Stomach smooth muscle (tissue), 2 donors: ENCODE data around the gene LMOD1.
A peak's percentile ranks its signal among the peaks of the same experiment; 100 is the strongest.

Experiments used
- H3K27ac ChIP-seq: one replicate; pipeline ENCODE4 v1.7.0; 2013; ENCODE audit warnings: mild to moderate bottlenecking, low read length, inconsistent platforms
- H3K27me3 ChIP-seq, 2 donors: one replicate each; pipeline ENCODE4 v1.7.0; 2013; ENCODE audit warnings: low read length in 2 of 2; ENCODE audit not compliant: insufficient read depth in 2 of 2, control insufficient read depth in 1 of 2
- H3K36me3 ChIP-seq, 2 donors: one replicate each; pipeline ENCODE4 v1.7.0; 2013; ENCODE audit warnings: low read length in 2 of 2; ENCODE audit not compliant: control insufficient read depth in 2 of 2, insufficient read depth in 2 of 2
- H3K4me1 ChIP-seq: one replicate; pipeline ENCODE4 v1.7.0; 2013; ENCODE audit warnings: low read length; ENCODE audit not compliant: control insufficient read depth, insufficient read depth
- H3K4me3 ChIP-seq, 2 donors: one replicate each; pipeline ENCODE4 v1.7.0; 2013; ENCODE audit warnings: low read length in 2 of 2
- H3K9ac ChIP-seq, 2 donors: one replicate each; pipeline ENCODE4 v1.7.0; 2013; ENCODE audit warnings: low read length in 2 of 2, mild to moderate bottlenecking in 1 of 2
- H3K9me3 ChIP-seq, 2 donors: one replicate each; pipeline ENCODE4 v1.7.0; 2013; ENCODE audit warnings: low read length in 2 of 2; ENCODE audit not compliant: control insufficient read depth in 2 of 2
- donor health status: healthy.
- donor health status: Pancreatic carcinoma.

The LMOD1 gene

DNA sequence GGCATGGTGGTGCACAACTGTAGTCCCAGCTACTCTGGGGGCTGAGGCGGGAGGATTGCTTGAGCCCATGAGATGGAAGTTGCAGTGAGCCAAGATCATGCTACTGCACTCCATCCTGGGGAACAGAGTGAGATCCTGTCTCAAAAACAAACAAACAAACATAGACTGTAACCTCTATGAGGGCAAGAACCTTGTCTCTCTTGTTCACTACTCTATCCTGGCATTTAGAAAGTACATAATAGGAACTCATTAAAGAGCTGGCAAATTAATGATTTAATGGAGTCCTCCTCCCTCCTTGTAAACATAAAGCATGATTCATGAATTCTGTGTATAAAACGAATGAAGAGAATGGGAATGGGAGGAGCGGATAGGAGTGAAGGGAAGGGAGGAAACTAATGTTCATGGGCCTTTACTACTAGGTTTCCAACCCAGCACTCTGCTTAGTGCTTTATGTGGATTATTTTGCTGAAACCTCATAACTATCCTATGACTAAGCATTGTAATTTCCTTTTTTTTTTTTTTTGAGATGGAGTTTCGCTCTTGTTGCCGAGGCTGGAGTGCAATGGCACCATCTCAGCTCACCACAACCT is 8.6 kb downstream of the LMOD1 start:
- Histone ChIP-seq H3K9me3 (no peaks in the 10 kb centered on the region), H3K36me3 (peaks cover 22 to 23% of the 10 kb centered on the region in 2 donors), H3K4me3 (peak overlapping the region in 1 of 2 donors; percentile 3), H3K27me3 (no peaks in the 10 kb centered on the region), H3K4me1 (peaks cover 44% of the 10 kb centered on the region), H3K9ac (peak overlapping the region in 1 of 2 donors; percentile 39), H3K27ac (peak overlapping the region; percentile 76)

DNA sequence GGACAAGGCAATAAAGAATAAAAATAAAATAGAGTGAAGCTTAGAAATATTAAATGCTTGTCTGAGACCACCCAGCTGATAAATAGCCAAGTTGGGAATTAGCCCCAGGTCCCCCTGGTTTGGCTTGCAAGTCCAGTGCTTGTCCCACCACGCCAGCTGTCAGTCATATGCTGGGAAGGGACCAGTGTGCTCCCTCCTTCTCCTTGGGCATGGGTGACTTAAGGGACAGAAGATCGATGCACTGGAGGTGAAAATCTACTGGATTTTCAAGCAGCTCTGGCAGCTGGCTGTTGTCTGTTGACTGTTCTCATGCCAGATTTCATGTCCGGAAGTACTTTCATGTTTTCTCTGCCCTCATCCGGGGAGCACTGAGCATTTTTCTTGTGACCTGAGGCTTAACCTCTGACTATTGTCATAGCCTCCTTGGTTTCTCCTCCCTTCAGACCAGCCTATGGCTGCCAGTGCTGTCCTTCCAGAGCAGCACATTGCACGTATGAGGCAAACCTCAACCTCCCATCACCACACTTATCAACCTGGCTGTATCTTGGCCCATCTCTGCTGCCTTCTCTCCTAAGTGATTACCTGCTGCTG is 12.4 kb downstream of the LMOD1 start:
- peaks cover 45% of the 10 kb centered on the region for H3K4me1 ChIP-seq
- no peaks in the 10 kb centered on the region for H3K9me3 ChIP-seq
- H3K9ac ChIP-seq, result peak overlapping the region in 1 of 2 donors; percentile 39
- no peaks in the 10 kb centered on the region for H3K27me3 ChIP-seq
- no peak overlapping the region for H3K27ac ChIP-seq
- peak overlapping the region in 1 of 2 donors; percentile 44 for H3K4me3 ChIP-seq
- H3K36me3 ChIP-seq, result peaks cover 38 to 40% of the 10 kb centered on the region in 2 donors

DNA sequence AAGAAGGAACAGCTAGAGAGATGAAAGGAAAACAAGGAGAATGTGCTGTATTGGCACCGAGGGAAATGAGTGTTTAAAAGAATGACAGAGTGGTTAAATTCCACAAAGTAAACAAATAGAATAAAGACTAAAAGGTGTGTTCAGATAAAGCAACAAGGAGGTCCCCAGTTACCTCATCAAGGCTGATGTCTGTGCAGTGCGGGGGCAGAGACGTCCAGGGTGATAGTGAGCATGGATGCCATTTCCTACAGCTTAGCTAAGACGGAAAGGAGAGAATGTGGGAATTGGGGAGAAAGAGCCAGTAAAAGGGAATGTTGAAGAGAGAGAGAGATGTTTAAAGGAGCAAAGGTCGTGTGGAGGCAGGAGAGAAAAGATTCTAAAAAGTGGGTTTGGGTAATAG is 15.5 kb downstream of the LMOD1 start:
- peaks cover 54% of the 10 kb centered on the region for H3K4me1 ChIP-seq
- H3K9me3 ChIP-seq, result no peaks in the 10 kb centered on the region
- H3K27me3 ChIP-seq, result no peaks in the 10 kb centered on the region
- no peak overlapping the region for H3K9ac ChIP-seq
- peak overlapping the region in 1 of 2 donors; percentile 8 for H3K4me3 ChIP-seq
- peaks cover 32 to 42% of the 10 kb centered on the region in 2 donors for H3K36me3 ChIP-seq
- H3K27ac ChIP-seq, result peak overlapping the region; percentile 69

DNA sequence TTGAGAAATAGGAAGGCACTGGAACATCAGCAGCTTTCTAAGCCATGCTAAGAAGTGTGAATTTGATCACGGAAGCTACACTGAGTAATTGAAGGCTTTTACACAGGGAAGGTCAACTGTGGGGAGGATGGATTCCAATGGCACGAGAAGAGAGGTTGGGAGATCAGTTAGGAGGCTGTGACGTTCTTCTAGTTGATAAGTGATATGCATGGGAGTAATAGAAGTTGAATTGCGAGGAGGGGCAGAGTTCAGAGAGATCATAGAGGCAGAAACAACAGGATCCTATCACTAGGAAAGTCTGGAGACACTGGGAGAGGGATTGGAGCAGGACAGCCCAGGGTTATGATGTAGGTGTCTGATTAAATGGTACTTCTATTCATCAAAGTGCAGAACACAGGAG is 16.2 kb downstream of the LMOD1 start:
- H3K9ac ChIP-seq, result no peak overlapping the region
- peak overlapping the region; percentile 69 for H3K27ac ChIP-seq
- H3K4me3 ChIP-seq, result no peak overlapping the region
- no peaks in the 10 kb centered on the region for H3K27me3 ChIP-seq
- peaks cover 32 to 44% of the 10 kb centered on the region in 2 donors for H3K36me3 ChIP-seq
- peaks cover 57% of the 10 kb centered on the region for H3K4me1 ChIP-seq
- no peaks in the 10 kb centered on the region for H3K9me3 ChIP-seq

DNA sequence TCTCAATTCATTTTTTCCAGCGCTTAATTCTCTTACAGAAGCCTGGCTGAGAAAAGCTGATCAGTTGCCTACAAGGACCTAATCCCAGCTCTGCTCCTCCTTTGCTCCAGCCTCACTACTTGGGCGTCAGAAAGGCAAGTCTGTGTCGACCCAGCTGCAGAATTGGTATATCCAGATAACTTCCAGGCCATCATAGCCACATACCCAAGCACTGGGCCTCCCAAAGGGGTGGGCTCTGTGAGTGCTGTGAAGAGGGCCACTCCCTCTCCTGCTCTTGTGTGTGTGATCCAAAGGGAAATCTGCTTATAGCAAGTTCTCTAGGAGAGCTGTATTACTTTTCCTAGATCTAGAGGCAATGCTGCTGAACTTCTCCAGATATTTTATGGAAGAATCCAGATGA is 18.1 kb downstream of the LMOD1 start:
- peak overlapping the region; percentile 41 for H3K27ac ChIP-seq

DNA sequence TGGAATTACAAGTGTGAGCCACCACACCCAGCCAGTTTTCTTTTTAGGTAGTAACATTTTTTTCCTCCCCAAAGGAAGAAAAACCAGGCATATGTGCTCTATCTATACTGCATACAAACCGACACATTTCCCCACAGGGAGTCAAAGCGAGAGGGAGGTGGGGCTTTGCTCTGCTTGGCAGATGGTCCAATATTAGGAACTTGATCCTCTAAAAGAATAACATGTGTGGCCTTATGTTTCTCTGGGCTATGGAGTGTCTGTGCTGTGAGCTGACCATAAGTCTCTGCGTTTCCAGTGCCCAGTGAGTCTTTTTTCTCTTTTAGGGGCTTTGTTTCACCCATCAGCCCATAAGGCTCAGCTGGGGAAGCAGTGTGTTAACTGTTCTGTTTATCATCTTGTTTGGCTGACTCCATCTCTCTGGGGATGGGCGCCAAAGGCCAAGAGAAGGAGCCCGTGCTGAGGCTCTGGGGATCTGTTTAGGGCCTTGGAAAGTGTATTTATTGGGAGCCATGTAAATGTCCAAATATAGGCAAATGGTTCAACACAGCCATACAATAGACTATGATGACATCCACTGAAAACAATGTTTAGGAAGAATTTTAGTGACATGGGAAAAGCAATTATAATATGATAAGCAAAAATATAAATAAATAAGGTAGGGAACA is 20.2 kb downstream of the LMOD1 start:
- Histone ChIP-seq H3K36me3 (peaks cover 27 to 32% of the 10 kb centered on the region in 2 donors), H3K4me3 (peak overlapping the region in 1 of 2 donors; percentile 8), H3K9ac (peak overlapping the region in 1 of 2 donors; percentile 5), H3K4me1 (peaks cover 59% of the 10 kb centered on the region), H3K27ac (peak overlapping the region; percentile 76), H3K27me3 (no peaks in the 10 kb centered on the region), H3K9me3 (no peaks in the 10 kb centered on the region)

More for the DNA sequence above, 18.1 kb downstream of the LMOD1 start:
- H3K36me3 ChIP-seq, result peaks cover 29 to 43% of the 10 kb centered on the region in 2 donors
- peaks cover 56% of the 10 kb centered on the region for H3K4me1 ChIP-seq
- no peak overlapping the region for H3K9ac ChIP-seq
- H3K9me3 ChIP-seq, result no peaks in the 10 kb centered on the region
- H3K4me3 ChIP-seq, result no peak overlapping the region
- H3K27me3 ChIP-seq, result no peaks in the 10 kb centered on the region

DNA sequence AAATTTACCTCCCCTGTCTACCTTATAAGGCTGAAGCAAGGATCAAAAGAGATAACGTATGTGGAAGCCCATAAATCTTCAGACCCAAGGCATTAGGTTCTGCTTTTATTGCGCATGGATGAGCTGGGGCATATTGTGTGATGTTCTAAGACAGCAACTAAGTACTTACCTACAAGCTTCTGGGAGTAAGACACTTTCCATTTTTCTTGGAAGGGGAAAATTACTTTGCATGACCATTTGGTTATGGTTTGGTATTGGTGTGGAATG is 21.1 kb downstream of the LMOD1 start:
- H3K4me3 ChIP-seq, result no peak overlapping the region
- peak overlapping the region; percentile 41 for H3K27ac ChIP-seq
- H3K4me1 ChIP-seq, result peaks cover 57% of the 10 kb centered on the region
- peaks cover 19 to 28% of the 10 kb centered on the region in 2 donors for H3K36me3 ChIP-seq
- H3K9me3 ChIP-seq, result no peaks in the 10 kb centered on the region
- H3K27me3 ChIP-seq, result no peaks in the 10 kb centered on the region
- H3K9ac ChIP-seq, result no peak overlapping the region

DNA sequence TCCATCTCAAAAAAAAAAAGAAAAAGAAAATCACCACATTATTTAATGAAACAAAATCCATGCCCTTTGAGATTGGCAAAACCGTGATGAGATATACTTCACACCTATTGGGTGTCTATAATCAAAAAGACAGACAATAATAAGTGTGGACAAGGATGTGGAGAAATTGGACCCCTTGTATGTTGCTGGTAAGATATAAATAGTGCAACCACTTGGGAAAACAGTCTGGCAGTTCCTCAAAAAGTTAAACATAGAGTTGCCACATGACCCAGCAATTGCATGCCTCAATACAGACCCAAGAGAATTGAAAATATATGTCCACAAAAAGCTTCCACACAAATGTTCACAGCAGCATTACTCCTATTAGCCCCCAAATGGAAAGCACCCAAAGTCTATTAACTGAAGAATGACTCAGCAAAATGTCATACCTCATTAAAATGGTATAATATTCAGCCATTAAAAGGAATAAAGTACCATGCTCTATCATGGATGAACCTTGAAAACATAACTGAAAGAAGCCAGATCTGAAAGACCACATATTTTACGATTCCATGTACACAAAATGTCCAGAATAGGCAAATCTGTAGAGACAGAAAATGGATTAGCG is 24.3 kb downstream of the LMOD1 start:
- H3K27me3 ChIP-seq, result no peaks in the 10 kb centered on the region

DNA sequence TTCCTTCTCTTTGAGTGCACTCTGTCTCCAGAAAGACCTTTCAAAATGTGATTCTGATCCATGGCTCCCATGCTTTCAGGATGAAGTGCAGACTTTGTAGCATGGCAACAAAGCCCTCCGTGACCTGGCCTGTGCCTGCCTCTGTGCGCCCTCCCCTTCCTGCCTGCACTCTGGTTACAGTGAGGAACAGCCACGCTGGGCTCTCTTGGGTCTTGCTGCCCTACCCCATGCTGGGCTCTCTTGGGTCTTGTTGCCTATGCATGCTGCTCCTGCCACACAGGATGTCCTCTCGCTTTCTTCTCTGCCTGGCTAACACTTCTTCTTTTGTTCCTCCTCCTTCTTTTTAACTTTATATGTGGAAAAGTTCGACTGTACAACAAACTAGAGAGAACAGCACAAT is 28.0 kb downstream of the LMOD1 start:
- H3K9me3 ChIP-seq, result no peaks in the 10 kb centered on the region
- H3K9ac ChIP-seq, result peak overlapping the region; percentile 56 to 68
- H3K27me3 ChIP-seq, result no peaks in the 10 kb centered on the region
- H3K4me3 ChIP-seq, result peak overlapping the region; percentile 8 to 54
- H3K36me3 ChIP-seq, result peaks cover 14 to 16% of the 10 kb centered on the region in 2 donors
- peak overlapping the region; percentile 97 for H3K27ac ChIP-seq
- H3K4me1 ChIP-seq, result peaks cover 85% of the 10 kb centered on the region

More for the DNA sequence above, 24.3 kb downstream of the LMOD1 start:
- Histone ChIP-seq H3K9me3 (no peaks in the 10 kb centered on the region), H3K27ac (peak overlapping the region; percentile 97), H3K9ac (no peak overlapping the region), H3K36me3 (peaks cover 13 to 18% of the 10 kb centered on the region in 2 donors), H3K4me3 (no peak overlapping the region), H3K4me1 (peaks cover 70% of the 10 kb centered on the region)

DNA sequence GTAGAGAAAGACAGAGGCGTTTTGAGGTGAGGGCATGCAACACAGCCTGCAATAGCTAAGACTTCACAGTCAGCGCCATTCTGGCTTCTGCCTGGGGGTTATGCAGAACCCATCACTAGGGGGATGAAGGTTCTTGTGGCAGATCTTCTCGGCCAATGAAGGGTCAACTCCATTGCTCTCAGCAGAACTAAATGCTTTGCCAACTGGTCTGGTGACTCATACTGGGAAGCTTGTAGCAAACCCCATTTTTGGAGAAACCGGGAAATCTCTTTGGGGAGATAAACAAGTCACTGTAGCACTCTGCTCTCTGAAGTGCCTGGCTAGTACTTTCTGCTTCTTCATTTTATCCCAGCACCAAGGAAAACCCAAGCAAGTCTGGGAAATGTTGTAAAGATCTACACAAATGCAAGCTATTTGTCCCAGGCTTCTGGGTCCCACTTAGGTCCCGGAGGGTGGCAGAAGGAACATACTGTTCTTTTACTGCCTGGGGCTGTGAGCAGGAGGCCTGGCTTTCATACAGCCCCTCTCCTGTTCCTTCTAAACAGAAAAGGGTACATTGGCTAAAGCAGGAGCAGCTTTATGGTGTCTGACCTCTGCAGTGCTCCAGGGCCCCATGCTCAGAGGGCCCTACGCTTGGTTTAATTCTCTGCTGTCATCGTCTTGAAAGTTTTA is 28.9 kb downstream of the LMOD1 start:
- peaks cover 89% of the 10 kb centered on the region for H3K4me1 ChIP-seq

More for the DNA sequence above, 28.9 kb downstream of the LMOD1 start:
- Histone ChIP-seq H3K9me3 (no peaks in the 10 kb centered on the region), H3K9ac (peak overlapping the region; percentile 58 to 68), H3K27ac (peak overlapping the region; percentile 97), H3K4me3 (peak overlapping the region; percentile 15 to 54), H3K36me3 (peaks cover 10 to 13% of the 10 kb centered on the region in 2 donors), H3K27me3 (no peaks in the 10 kb centered on the region)
